IMR-90 (cell line): ENCODE data around the gene TBC1D22A. TPM values are rescaled to one million over a fixed set of nuclear protein-coding genes. Genes with fewer than 3 reads are reported as not detected.

Experiments used
- ATAC-seq: fragments of 200-7000 bp; cut with Tn5 transposase; 2 replicates; pipeline ENCODE4 v1.9.1; 2020; ENCODE audit warnings: low read depth, mild to moderate bottlenecking, moderate library complexity
- BruUV-seq: library from RNA; stranded (reverse); fragments of 400-500 nt; replicated peaks from 2 replicates; lab custom pipeline; 2021; lab: Mats Ljungman, UMichigan
- CTCF ChIA-PET: fragments of 300-600 bp; formaldehyde crosslinking; extraction: SDS; loops from one replicate; lab custom pipeline; 2021; ENCODE audit warnings: antibody characterized with exemption; lab: Yijun Ruan, JAX
- POLR2A ChIA-PET: fragments of 300-600 bp; sonication (Branson Sonifier 250); formaldehyde crosslinking; loops from one replicate; lab custom pipeline; 2022; ENCODE audit warnings: antibody characterized with exemption; ENCODE audit not compliant: unreplicated experiment; lab: Charles Lee
- DNase-seq: peaks from one replicate; pipeline ENCODE4 v3.0.0; 2013
- H2AFZ ChIP-seq: replicated peaks from 2 replicates; pipeline ENCODE3; 2013; ENCODE audit warnings: low read length, mild to moderate bottlenecking; ENCODE audit not compliant: poor library complexity
- H2AK5ac ChIP-seq: 2 replicates; pipeline ENCODE4 v1.6.1; 2013; ENCODE audit warnings: low read depth, low read length, inconsistent platforms
- H2AK9ac ChIP-seq: replicated peaks from 2 replicates; pipeline ENCODE3; 2013; ENCODE audit warnings: mild to moderate bottlenecking, low read depth, low read length, moderate library complexity; ENCODE audit not compliant: poor library complexity
- H2BK120ac ChIP-seq: 2 replicates; pipeline ENCODE4 v1.6.1; 2013; ENCODE audit warnings: low read depth, low read length, inconsistent platforms
- H2BK15ac ChIP-seq: 3 replicates; pipeline ENCODE4 v1.6.1; 2013; ENCODE audit warnings: low read depth, low read length, inconsistent platforms
- H2BK20ac ChIP-seq: 2 replicates; pipeline ENCODE4 v1.6.1; 2013; ENCODE audit warnings: low read depth, mild to moderate bottlenecking, inconsistent platforms, low read length, moderate library complexity
- H2BK5ac ChIP-seq: 2 replicates; pipeline ENCODE4 v1.6.1; 2013; ENCODE audit warnings: mild to moderate bottlenecking, low read depth, low read length, inconsistent platforms; ENCODE audit not compliant: poor library complexity, severe bottlenecking
- H3K14ac ChIP-seq: replicated peaks from 2 replicates; pipeline ENCODE4 v1.6.1; 2013; ENCODE audit warnings: low read depth, low read length, inconsistent platforms
- H3K18ac ChIP-seq: 2 replicates; pipeline ENCODE4 v1.6.1; 2013; ENCODE audit warnings: low read depth, low read length, control low read depth
- H3K23ac ChIP-seq: 2 replicates; pipeline ENCODE4 v1.6.1; 2013; ENCODE audit warnings: low read depth, low read length, inconsistent platforms
- H3K27ac ChIP-seq: 2 replicates; pipeline ENCODE4 v1.5.1; 2013; ENCODE audit warnings: mild to moderate bottlenecking, control low read depth, low read length; ENCODE audit not compliant: insufficient read depth
- H3K27me3 ChIP-seq: 2 replicates; pipeline ENCODE4 v1.6.1; 2013; ENCODE audit warnings: low read length; ENCODE audit not compliant: control insufficient read depth, insufficient read depth
- H3K36me3 ChIP-seq: 2 replicates; pipeline ENCODE4 v1.6.1; 2013; ENCODE audit warnings: low read length, mixed read lengths; ENCODE audit not compliant: control insufficient read depth, insufficient read depth
- H3K4ac ChIP-seq: 2 replicates; pipeline ENCODE4 v1.6.1; 2013; ENCODE audit warnings: low read depth, low read length, inconsistent platforms
- H3K4me1 ChIP-seq: 2 replicates; pipeline ENCODE4 v1.6.1; 2013; ENCODE audit warnings: low read length, mixed read lengths; ENCODE audit not compliant: control insufficient read depth, insufficient read depth
- H3K4me2 ChIP-seq: 2 replicates; pipeline ENCODE4 v1.6.1; 2013; ENCODE audit warnings: low read depth, mild to moderate bottlenecking, control low read depth, low read length, moderate library complexity
- H3K4me3 ChIP-seq: 2 replicates; pipeline ENCODE4 v1.5.1; 2013; ENCODE audit warnings: low read depth, mild to moderate bottlenecking, control low read depth, low read length, moderate library complexity; ENCODE audit not compliant: insufficient read depth
- H3K56ac ChIP-seq: 2 replicates; pipeline ENCODE4 v1.6.1; 2013; ENCODE audit warnings: low read length, inconsistent platforms; ENCODE audit not compliant: insufficient read depth; ENCODE audit errors: extremely low read depth
- H3K79me1 ChIP-seq, 2 experiments: 2 replicates each; pipeline ENCODE4 v1.6.1; 2013; ENCODE audit warnings: low read length in 2 of 2, inconsistent platforms in 1 of 2, low read depth in 1 of 2
- H3K9ac ChIP-seq: 2 replicates; pipeline ENCODE4 v1.6.1; 2013; ENCODE audit warnings: low read depth, low read length, control low read depth
- H3K9me1 ChIP-seq: 2 replicates; pipeline ENCODE4 v1.6.1; 2013; ENCODE audit warnings: low read length, inconsistent platforms; ENCODE audit not compliant: insufficient read depth
- H3K9me3 ChIP-seq: 2 replicates; pipeline ENCODE4 v1.6.1; 2013; ENCODE audit warnings: low read length; ENCODE audit not compliant: control insufficient read depth, insufficient read depth
- H4K20me1 ChIP-seq: 2 replicates; pipeline ENCODE4 v1.6.1; 2013; ENCODE audit warnings: low read length, inconsistent platforms; ENCODE audit not compliant: insufficient read depth
- H4K5ac ChIP-seq: 2 replicates; pipeline ENCODE4 v1.6.1; 2013; ENCODE audit warnings: mild to moderate bottlenecking, low read depth, low read length, control low read depth
- H4K8ac ChIP-seq, 2 experiments: 2 replicates each; pipeline ENCODE4 v1.6.1; 2013; ENCODE audit warnings: low read depth in 2 of 2, low read length in 2 of 2, control low read depth in 1 of 2, inconsistent platforms in 1 of 2
- H4K91ac ChIP-seq: 2 replicates; pipeline ENCODE4 v1.6.1; 2013; ENCODE audit warnings: low read depth, low read length, inconsistent platforms; ENCODE audit not compliant: insufficient read depth
- CHD1 ChIP-seq: IDR thresholded peaks from 2 replicates; pipeline ENCODE4 v1.6.1; 2012; ENCODE audit warnings: low read depth, low read length, improper control_type of control experiment
- FOS ChIP-seq: fragments of 150-350 bp; IDR thresholded peaks from 2 replicates; pipeline ENCODE4 v1.6.1; 2016; ENCODE audit warnings: low read depth, low read length
- MXI1 ChIP-seq: IDR thresholded peaks from 2 replicates; pipeline ENCODE4 v1.6.1; 2012; ENCODE audit warnings: low read depth, mild to moderate bottlenecking, low read length, moderate library complexity, borderline replicate concordance
- WGBS, 2 experiments: methylation state at CpG; one replicate each; pipeline versions ENCODE4 v1.1.5 to v1.1.7; 2013; ENCODE audit warnings: missing lambda C conversion rate in 2 of 2; ENCODE audit not compliant: insufficient read length in 1 of 2; ENCODE audit errors: extremely low coverage in 2 of 2; 5-methylcytosine and 5-hydroxymethylcytosine counted together
- dilution Hi-C: fragments of 300-500 bp; cut with HindIII; formaldehyde crosslinking; loops from one replicate; pipeline ENCODE4 v1.14.3; 2018; ENCODE audit warnings: low sequenced_read_pairs; ENCODE audit not compliant: unreplicated experiment
- in situ Hi-C: fragments of 300-500 bp; cut with MboI; formaldehyde crosslinking; loops from 3 replicates; pipeline ENCODE4 v1.14.3; 2019; ENCODE audit warnings: low sequenced_read_pairs, inconsistent platforms, mixed read lengths
- intact Hi-C: fragments of 100-400 bp; cut with micrococcal nuclease; formaldehyde crosslinking; loops from 2 replicates; pipeline ENCODE4 v1.10.0; 2022
- polyA plus RNA-seq, 3 experiments: library from polyadenylated mRNA; depleted of rRNA; stranded (reverse); fragments of >200 nt; gene quantifications; 2 replicates each; pipeline ENCODE4 v1.2.3, GENCODE V29; 2012; ENCODE audit warnings: low replicate concordance in 1 of 3
- total RNA-seq: library from RNA; depleted of rRNA; stranded (reverse); fragments of >200 nt; gene quantifications from 2 replicates; pipeline ENCODE4 v1.2.3, GENCODE V29; 2012
- TF ChIP-seq, protein P1 (sequence below): conservative IDR thresholded peaks from 2 replicates; pipeline ENCODE4 v1.5.1; 2012; ENCODE audit warnings: mild to moderate bottlenecking, low read depth, low read length, improper control_type of control experiment
- TF ChIP-seq, protein P2 (sequence below): fragments of 150-350 bp; IDR thresholded peaks from 2 replicates; pipeline ENCODE4 v1.6.1; 2016; ENCODE audit warnings: low read depth, mild to moderate bottlenecking, low read length, moderate library complexity, borderline replicate concordance

The TBC1D22A gene
- total and polyA plus RNA-seq, 2 of the 4 experiments (the other 2 are of a cell fraction): 9.0 to 16.7 TPM

DNA sequence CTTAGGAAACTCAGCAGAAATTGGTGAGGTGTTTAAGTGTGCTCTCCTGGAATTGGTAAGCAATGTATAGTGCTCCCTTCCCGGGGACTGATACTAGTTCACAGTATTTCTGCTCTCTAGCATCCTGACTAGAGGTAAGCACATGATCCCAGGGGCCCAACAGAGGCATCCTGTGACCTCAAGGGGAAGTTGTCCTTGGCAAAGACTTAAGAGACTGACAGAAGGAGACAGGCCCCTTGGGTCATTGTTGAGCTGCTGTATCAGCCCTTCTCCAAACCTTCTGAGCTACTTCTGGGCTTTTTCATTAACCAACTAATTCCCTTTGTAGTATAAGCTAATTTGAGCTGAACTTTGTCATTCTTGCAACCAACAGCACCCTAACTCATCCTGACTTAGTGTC lies 4.3 kb upstream of the TBC1D22A start:
- Histone ChIP-seq H4K5ac (no peak overlapping the region), H2AK5ac (no peak overlapping the region; the same call in 1 of the 2 replicates), H3K9me3 (no peaks in the 10 kb centered on the region), H4K8ac (no peak overlapping the region), H3K4ac (no peak overlapping the region), H2BK15ac (no peak overlapping the region), H3K4me2 (no peak overlapping the region), H4K20me1 (no peaks in the 10 kb centered on the region), H2AK9ac (no peak overlapping the region), H3K27me3 (no peaks in the 10 kb centered on the region), H2AFZ (no peak overlapping the region), H2BK5ac (no peak overlapping the region), H3K79me1 (peaks cover 14 to 24% of the 10 kb centered on the region in 2 experiments), H3K14ac (no peak overlapping the region), H3K9me1 (peaks cover 13% of the 10 kb centered on the region), H2BK120ac (no peak overlapping the region), H2BK20ac (no peak overlapping the region), H3K27ac (no peak overlapping the region), H4K91ac (no peak overlapping the region; the same call in 1 of the 2 replicates), H3K4me3 (no peak overlapping the region), H3K56ac (no peak overlapping the region), H3K4me1 (peaks cover 19% of the 10 kb centered on the region), H3K9ac (no peak overlapping the region), H3K36me3 (no peaks in the 10 kb centered on the region), H3K18ac (no peak overlapping the region), H3K23ac (no peak overlapping the region)
- no peak for ATAC-seq
- CTCF ChIA-PET: interaction anchor here (0.6 to 1.7 kb wide), 6 partner anchors 17 to 1735 kb away, joined by 3 to 6 read pairs (median 4); no protein-coding TSS in a partner anchor
- no TSS peak for BruUV-seq
- POLR2A ChIA-PET: no interaction called here
- DNase-seq: no peak
- intact Hi-C loops: no loop called here
- in situ Hi-C loops: no loop called here
- WGBS, 2 experiments: no CpG with 5 or more reads among the region's 1 CpG
- dilution Hi-C loops: no loop called here
- no peak for TF ChIP-seq CHD1
- TF ChIP-seq FOS: no peak
- TF ChIP-seq MXI1: no peak
- TF ChIP-seq, protein P1, sequence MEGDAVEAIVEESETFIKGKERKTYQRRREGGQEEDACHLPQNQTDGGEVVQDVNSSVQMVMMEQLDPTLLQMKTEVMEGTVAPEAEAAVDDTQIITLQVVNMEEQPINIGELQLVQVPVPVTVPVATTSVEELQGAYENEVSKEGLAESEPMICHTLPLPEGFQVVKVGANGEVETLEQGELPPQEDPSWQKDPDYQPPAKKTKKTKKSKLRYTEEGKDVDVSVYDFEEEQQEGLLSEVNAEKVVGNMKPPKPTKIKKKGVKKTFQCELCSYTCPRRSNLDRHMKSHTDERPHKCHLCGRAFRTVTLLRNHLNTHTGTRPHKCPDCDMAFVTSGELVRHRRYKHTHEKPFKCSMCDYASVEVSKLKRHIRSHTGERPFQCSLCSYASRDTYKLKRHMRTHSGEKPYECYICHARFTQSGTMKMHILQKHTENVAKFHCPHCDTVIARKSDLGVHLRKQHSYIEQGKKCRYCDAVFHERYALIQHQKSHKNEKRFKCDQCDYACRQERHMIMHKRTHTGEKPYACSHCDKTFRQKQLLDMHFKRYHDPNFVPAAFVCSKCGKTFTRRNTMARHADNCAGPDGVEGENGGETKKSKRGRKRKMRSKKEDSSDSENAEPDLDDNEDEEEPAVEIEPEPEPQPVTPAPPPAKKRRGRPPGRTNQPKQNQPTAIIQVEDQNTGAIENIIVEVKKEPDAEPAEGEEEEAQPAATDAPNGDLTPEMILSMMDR: no peak
- TF ChIP-seq, protein P2, sequence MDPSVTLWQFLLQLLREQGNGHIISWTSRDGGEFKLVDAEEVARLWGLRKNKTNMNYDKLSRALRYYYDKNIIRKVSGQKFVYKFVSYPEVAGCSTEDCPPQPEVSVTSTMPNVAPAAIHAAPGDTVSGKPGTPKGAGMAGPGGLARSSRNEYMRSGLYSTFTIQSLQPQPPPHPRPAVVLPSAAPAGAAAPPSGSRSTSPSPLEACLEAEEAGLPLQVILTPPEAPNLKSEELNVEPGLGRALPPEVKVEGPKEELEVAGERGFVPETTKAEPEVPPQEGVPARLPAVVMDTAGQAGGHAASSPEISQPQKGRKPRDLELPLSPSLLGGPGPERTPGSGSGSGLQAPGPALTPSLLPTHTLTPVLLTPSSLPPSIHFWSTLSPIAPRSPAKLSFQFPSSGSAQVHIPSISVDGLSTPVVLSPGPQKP: no peak
